Mesendoderm (in vitro differentiated cells): ENCODE data around the gene MINK1.

Experiments used
- DNase-seq: peaks from one replicate; pipeline ENCODE4 v3.0.0; 2013
- H2AK5ac ChIP-seq: 2 replicates; pipeline ENCODE4 v1.6.1; 2013; ENCODE audit warnings: low read length, inconsistent platforms
- H2BK120ac ChIP-seq: 2 replicates; pipeline ENCODE4 v1.6.1; 2013; ENCODE audit warnings: low read depth, mild to moderate bottlenecking, low read length, moderate library complexity, mixed read lengths
- H2BK15ac ChIP-seq: replicated peaks from 2 replicates; pipeline ENCODE4 v1.6.1; 2013; ENCODE audit warnings: low read depth, mild to moderate bottlenecking, moderate library complexity
- H2BK5ac ChIP-seq: 2 replicates; pipeline ENCODE4 v1.6.1; 2013; ENCODE audit warnings: low read length, inconsistent platforms
- H3K18ac ChIP-seq: 2 replicates; pipeline ENCODE4 v1.6.1; 2013; ENCODE audit warnings: mild to moderate bottlenecking, low read length, mixed read lengths
- H3K23ac ChIP-seq: one replicate; pipeline ENCODE4 v1.6.1; 2013; ENCODE audit warnings: low read length
- H3K27ac ChIP-seq: 2 replicates; pipeline ENCODE4 v1.5.1; 2013; ENCODE audit warnings: low read depth, mild to moderate bottlenecking, inconsistent platforms, low read length, moderate library complexity
- H3K27me3 ChIP-seq: 2 replicates; pipeline ENCODE4 v1.6.1; 2013; ENCODE audit warnings: low read length, control low read depth, mild to moderate bottlenecking, inconsistent platforms; ENCODE audit not compliant: insufficient read depth, poor library complexity
- H3K36me3 ChIP-seq: 2 replicates; pipeline ENCODE4 v1.6.1; 2013; ENCODE audit warnings: low read length, inconsistent platforms; ENCODE audit not compliant: control insufficient read depth, insufficient read depth
- H3K4ac ChIP-seq: one replicate; pipeline ENCODE4 v1.6.1; 2013; ENCODE audit warnings: low read depth, mild to moderate bottlenecking, low read length, moderate library complexity
- H3K4me1 ChIP-seq: 2 replicates; pipeline ENCODE4 v1.6.1; 2013; ENCODE audit warnings: low read depth, low read length, inconsistent platforms; ENCODE audit not compliant: control insufficient read depth
- H3K4me2 ChIP-seq: 2 replicates; pipeline ENCODE4 v1.6.1; 2013; ENCODE audit warnings: low read length
- H3K4me3 ChIP-seq: 2 replicates; pipeline ENCODE4 v1.5.1; 2013; ENCODE audit warnings: mild to moderate bottlenecking, low read length
- H3K56ac ChIP-seq: one replicate; pipeline ENCODE4 v1.6.1; 2013; ENCODE audit warnings: low read length
- H3K79me1 ChIP-seq: 2 replicates; pipeline ENCODE4 v1.6.1; 2013; ENCODE audit warnings: low read length, inconsistent platforms
- H3K79me2 ChIP-seq: 2 replicates; pipeline ENCODE4 v1.6.1; 2013; ENCODE audit warnings: mild to moderate bottlenecking, low read length; ENCODE audit not compliant: control insufficient read depth, insufficient read depth
- H3K9ac ChIP-seq: 2 replicates; pipeline ENCODE4 v1.6.1; 2013; ENCODE audit warnings: low read length, inconsistent platforms
- H4K5ac ChIP-seq: one replicate; pipeline ENCODE4 v1.6.1; 2013; ENCODE audit warnings: low read length
- H4K8ac ChIP-seq: one replicate; pipeline ENCODE4 v1.6.1; 2013; ENCODE audit warnings: low read depth, mild to moderate bottlenecking, control low read depth, low read length, moderate library complexity
- WGBS: extraction: QIAGEN DNeasy Blood & Tissue Kit; methylation state at CpG from one replicate; pipeline ENCODE4 v1.1.7; 2013; ENCODE audit warnings: low lambda C conversion rate, missing lambda C conversion rate; ENCODE audit not compliant: insufficient coverage; ENCODE audit errors: extremely low coverage; 5-methylcytosine and 5-hydroxymethylcytosine counted together

The MINK1 gene

DNA sequence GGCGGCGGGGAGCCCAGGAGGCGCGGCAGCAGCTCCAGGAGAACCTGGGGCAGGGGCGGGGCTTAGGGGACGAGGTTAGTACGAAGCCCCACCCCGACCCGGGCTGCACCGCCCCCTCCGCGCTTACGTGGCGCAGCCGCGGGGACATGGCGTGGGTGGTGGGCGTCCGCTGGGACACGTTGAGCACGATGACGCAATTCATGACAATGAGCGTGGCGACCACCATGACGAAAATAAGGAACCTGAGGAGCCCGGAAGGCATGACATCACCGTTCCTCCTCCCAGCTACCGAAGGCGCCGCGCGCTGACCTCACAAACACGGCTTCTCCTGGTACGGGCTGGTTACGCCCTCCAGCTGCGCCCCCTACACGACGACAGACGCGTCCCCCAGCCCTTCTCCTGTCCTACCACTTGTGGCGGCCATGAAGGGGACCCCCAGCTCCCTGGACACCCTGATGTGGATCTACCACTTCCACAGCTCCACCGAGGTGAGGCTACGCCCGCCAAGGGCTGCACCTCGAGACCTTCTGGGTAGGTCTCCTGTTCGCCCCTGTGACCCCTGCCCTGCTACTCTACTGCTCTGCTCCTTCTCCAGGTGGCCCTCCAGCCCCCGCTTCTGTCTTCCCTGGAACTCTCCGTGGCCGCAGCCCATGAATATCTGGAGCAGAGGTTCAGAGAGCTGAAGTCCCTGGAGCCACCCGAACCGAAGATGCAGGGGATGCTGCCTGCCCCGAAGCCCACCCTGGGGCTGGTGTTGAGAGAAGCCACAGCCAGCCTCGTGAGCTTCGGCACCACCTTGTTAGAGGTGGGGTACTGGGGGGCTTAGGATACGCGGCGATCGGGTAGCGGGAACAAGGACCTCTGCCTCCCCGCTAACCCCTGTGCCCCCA, 66.4 kb downstream of the MINK1 start, which contains the start of gene C17orf107:
Gene C17orf107, plus strand, starts transcription at position 196 of the 890 bp plus-strand sequence. Its CDS starts 227 bp downstream, at position 423.
- Histone ChIP-seq H3K36me3 (peaks cover 2% of the 10 kb centered on the region), H4K5ac (no peak within 1 kb of the TSS), H3K56ac (no peak within 1 kb of the TSS), H3K4me3 (no peak within 1 kb of the TSS), H4K8ac (no peak within 1 kb of the TSS), H3K27ac (no peak within 1 kb of the TSS), H3K18ac (no peak within 1 kb of the TSS), H3K4ac (no peak within 1 kb of the TSS), H2BK15ac (no peak within 1 kb of the TSS), H3K79me2 (no peaks in the 10 kb centered on the region), H3K4me1 (no peaks in the 10 kb centered on the region), H3K4me2 (peak within 1 kb of the TSS; percentile 56), H3K23ac (no peak within 1 kb of the TSS), H3K27me3 (no peaks in the 10 kb centered on the region), H3K9ac (peak within 1 kb of the TSS; percentile 32), H2BK5ac (no peak within 1 kb of the TSS), H3K79me1 (no peaks in the 10 kb centered on the region), H2AK5ac (no peak within 1 kb of the TSS), H2BK120ac (no peak within 1 kb of the TSS)
- peak; percentile 38 for DNase-seq
- no CpG with 5 or more reads among the region's 60 CpGs for WGBS

DNA sequence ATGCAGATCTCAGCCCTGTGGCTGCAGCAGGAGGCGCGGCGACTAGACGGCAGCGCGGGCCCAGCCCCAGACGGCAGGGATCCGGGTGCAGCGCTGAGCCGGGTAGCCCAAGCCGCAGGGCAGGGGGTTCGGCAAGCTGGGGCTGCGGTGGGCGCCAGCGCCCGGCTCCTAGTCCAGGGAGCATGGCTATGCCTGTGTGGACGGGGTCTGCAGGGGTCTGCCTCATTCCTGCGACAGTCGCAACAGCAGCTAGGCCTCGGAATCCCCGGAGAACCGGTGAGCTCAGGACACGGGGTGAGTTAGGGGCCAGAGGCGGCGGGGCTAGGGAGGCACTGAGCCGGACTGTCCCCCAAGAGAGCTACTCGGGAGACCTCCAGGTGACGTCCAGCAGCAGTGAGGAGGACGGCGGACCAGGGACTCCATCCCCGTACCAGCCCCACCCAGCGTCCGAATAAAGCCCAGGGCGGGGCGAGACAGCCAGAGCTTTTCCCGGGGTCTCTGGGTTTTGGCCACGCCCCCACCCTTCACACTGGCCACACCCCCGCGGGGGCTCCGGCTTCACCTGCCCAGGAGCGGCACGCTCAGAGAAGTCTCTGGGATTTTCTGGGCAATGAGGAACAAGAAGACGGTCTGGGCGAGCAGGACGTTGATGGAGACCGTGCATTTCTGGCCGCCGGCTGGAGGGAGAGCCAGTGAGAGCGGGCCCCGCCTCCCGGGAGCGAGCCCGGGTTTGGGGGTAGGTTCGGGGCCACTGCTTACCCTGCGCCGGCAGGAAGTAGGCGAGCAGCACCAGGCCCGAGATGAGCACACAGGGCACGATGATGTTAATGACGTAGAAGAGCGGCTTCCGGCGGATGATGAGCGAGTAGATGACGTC, 67.3 kb downstream of the MINK1 start:
- Histone ChIP-seq H4K8ac (no peak overlapping the region), H3K4me3 (peak overlapping the region; percentile 22), H3K4me1 (no peaks in the 10 kb centered on the region), H2AK5ac (no peak overlapping the region), H3K23ac (no peak overlapping the region), H3K18ac (no peak overlapping the region), H2BK15ac (no peak overlapping the region), H3K36me3 (no peaks in the 10 kb centered on the region), H2BK120ac (no peak overlapping the region), H3K79me1 (no peaks in the 10 kb centered on the region), H3K4ac (no peak overlapping the region), H3K9ac (peak overlapping the region; percentile 32), H3K56ac (peak overlapping the region; percentile 25), H4K5ac (no peak overlapping the region), H3K79me2 (no peaks in the 10 kb centered on the region), H3K27me3 (no peaks in the 10 kb centered on the region), H2BK5ac (no peak overlapping the region), H3K4me2 (peak overlapping the region; percentile 56), H3K27ac (no peak overlapping the region)
- peak; percentile 65 for DNase-seq
- WGBS: no CpG with 5 or more reads among the region's 65 CpGs

DNA sequence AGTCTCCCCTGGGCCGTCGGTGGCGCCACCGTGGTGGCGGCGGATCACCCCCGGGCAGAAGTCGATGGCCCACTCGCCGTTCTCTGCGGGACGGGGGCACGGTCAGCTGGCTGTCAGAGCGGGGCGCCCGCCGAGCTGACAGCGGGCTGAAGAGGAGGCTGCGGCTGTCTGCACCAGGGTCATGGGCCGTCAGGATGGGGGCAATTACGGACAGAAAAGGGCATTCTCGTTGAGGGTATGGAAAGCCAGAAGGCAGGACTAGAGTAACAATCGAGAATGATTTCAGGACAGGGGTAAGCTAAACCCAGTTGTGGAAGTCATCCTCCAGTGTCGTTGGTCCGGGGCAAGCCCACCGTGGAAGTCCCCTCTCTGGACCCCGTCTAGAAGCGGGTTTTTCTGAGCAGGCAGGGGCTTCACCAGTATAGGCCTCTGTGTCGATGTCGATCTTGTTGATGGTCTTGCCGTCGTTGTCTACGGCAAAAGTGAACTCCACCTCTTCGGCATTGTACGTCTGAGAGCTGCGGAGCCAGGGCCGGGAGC, 68.0 kb downstream of the MINK1 start:
- Histone ChIP-seq H4K8ac (no peak overlapping the region), H3K18ac (no peak overlapping the region), H3K23ac (no peak overlapping the region), H3K27me3 (no peaks in the 10 kb centered on the region), H3K36me3 (no peaks in the 10 kb centered on the region), H4K5ac (no peak overlapping the region), H2AK5ac (no peak overlapping the region), H3K4ac (no peak overlapping the region), H3K4me2 (no peak overlapping the region), H2BK120ac (no peak overlapping the region), H3K79me2 (no peaks in the 10 kb centered on the region), H3K56ac (peak overlapping the region; percentile 25), H2BK15ac (no peak overlapping the region), H2BK5ac (no peak overlapping the region), H3K79me1 (no peaks in the 10 kb centered on the region), H3K9ac (no peak overlapping the region), H3K4me1 (no peaks in the 10 kb centered on the region), H3K4me3 (no peak overlapping the region), H3K27ac (no peak overlapping the region)
- no peak for DNase-seq
- no CpG with 5 or more reads among the region's 37 CpGs for WGBS

DNA sequence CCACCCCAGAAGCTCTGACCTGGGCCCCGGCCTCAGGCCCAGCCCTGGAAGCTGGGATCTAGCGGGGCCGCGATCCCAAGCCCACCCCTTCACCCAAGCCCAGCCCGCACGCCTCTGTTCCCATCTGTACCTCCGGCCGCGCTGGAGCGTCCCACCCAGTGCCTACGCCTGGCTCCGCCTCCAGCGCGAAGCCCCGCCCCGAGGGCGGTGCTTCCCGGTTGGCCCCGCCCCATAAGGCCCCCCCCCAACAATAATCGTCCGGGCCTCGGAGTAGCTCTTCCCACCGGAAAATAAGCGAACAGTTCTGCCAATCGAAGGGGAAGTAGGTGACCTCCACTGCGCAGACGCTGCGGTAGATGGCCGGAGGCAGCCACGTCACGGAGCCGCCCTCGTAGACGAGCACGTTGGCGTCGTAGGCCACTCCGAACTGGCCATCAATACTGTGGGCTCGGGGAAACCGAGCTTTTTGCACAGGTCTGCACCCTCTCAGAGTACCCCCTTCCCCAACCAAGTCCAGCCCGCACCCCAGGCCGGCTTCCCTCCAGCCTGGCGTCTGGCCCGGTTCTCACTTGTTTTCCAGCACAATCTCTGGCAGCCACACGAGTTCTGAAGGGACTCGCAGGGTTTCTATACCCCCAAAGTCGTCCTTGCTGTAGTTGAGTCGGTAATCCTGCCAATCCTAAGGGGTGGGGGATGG, 68.7 kb downstream of the MINK1 start:
- Histone ChIP-seq H4K5ac (no peak overlapping the region), H3K27ac (no peak overlapping the region), H3K4me3 (no peak overlapping the region), H2AK5ac (no peak overlapping the region), H3K27me3 (no peaks in the 10 kb centered on the region), H3K4me1 (no peaks in the 10 kb centered on the region), H3K9ac (no peak overlapping the region), H2BK120ac (no peak overlapping the region), H3K4me2 (no peak overlapping the region), H4K8ac (no peak overlapping the region), H2BK15ac (no peak overlapping the region), H3K79me1 (no peaks in the 10 kb centered on the region), H3K36me3 (no peaks in the 10 kb centered on the region), H2BK5ac (no peak overlapping the region), H3K79me2 (no peaks in the 10 kb centered on the region), H3K56ac (no peak overlapping the region), H3K18ac (no peak overlapping the region), H3K23ac (no peak overlapping the region), H3K4ac (no peak overlapping the region)
- no peak for DNase-seq
- no CpG with 5 or more reads among the region's 48 CpGs for WGBS

DNA sequence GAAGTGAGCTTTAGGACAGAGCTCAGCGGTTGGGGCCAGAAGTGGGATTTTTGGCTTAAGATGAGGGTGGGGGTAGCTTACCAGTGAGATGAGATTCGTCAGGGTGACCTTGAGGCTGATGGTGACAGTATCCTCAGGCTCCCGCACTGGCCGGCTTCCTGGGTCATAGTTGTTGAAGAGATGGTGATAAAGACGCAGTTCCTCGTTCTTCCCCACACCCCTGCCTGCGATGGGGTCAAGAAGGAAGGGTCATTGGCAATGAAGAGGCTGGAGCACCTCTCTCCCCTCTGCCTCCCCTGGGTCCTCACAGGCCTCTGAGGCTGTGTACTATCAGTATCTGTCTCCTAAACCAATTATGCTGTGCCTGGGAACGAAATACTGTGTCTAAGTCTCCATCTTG, 69.4 kb downstream of the MINK1 start:
- H3K27me3 ChIP-seq: no peaks in the 10 kb centered on the region
- no peaks in the 10 kb centered on the region for H3K36me3 ChIP-seq
- no peak overlapping the region for H2BK5ac ChIP-seq
- no peak overlapping the region for H4K8ac ChIP-seq
- H4K5ac ChIP-seq: no peak overlapping the region
- no peak overlapping the region for H3K4me3 ChIP-seq
- H2AK5ac ChIP-seq: no peak overlapping the region
- no peak overlapping the region for H2BK120ac ChIP-seq
- no peak overlapping the region for H3K18ac ChIP-seq
- no peak overlapping the region for H2BK15ac ChIP-seq
- H3K27ac ChIP-seq: no peak overlapping the region
- DNase-seq: no peak
- H3K56ac ChIP-seq: no peak overlapping the region
- no peak overlapping the region for H3K4me2 ChIP-seq
- H3K79me2 ChIP-seq: no peaks in the 10 kb centered on the region
- H3K4me1 ChIP-seq: no peaks in the 10 kb centered on the region
- no peak overlapping the region for H3K23ac ChIP-seq
- no peak overlapping the region for H3K4ac ChIP-seq
- no CpG with 5 or more reads among the region's 8 CpGs for WGBS
- no peaks in the 10 kb centered on the region for H3K79me1 ChIP-seq
- H3K9ac ChIP-seq: no peak overlapping the region
